Common myeloid progenitor, CD34-positive (primary cell): ENCODE results near the gene ACTA2.
A peak's percentile ranks its signal among the peaks of the same experiment; 100 is the strongest.

ENCODE experiments used
- CTCF ChIA-PET: fragments of 350-600 bp; sonication (Branson Sonifier 250); formaldehyde crosslinking; loops from one replicate; lab custom pipeline; 2021; ENCODE audit warnings: antibody characterized with exemption; lab: Charles Lee
- POLR2A ChIA-PET: fragments of 350-600 bp; sonication (Branson Sonifier 250); formaldehyde crosslinking; loops from one replicate; lab custom pipeline; 2021; ENCODE audit warnings: antibody characterized with exemption; lab: Charles Lee
- DNase-seq, 3 donors: peaks; one replicate each; pipeline versions ENCODE4 v3.0.0 to v3.0.0-alpha.2; 2013
- H3K27ac ChIP-seq, 2 experiments: 1 replicate in 1 of 2; 2 replicates in 1 of 2; pipeline ENCODE4 v1.7.0; 2013; ENCODE audit warnings: inconsistent platforms in 2 of 2, low read length in 2 of 2, mild to moderate bottlenecking in 2 of 2, low read depth in 1 of 2, moderate library complexity in 1 of 2; ENCODE audit not compliant: severe bottlenecking in 2 of 2, insufficient read depth in 1 of 2, poor library complexity in 1 of 2
- H3K27me3 ChIP-seq, 5 experiments: replicated peaks in 2 of 5; 1 replicate in 3 of 5; 2 replicates in 2 of 5; pipeline versions ENCODE4 v1.6.1 to v1.7.0; 2013; ENCODE audit warnings: low read length in 4 of 5, mild to moderate bottlenecking in 2 of 5, moderate library complexity in 2 of 5, inconsistent platforms in 1 of 5; ENCODE audit not compliant: insufficient read depth in 5 of 5, control insufficient read depth in 4 of 5
- H3K36me3 ChIP-seq, 4 experiments: 1 replicate in 2 of 4; 2 replicates in 2 of 4; pipeline versions ENCODE4 v1.6.1 to v1.7.0; 2013; ENCODE audit warnings: low read length in 3 of 4, control low read depth in 1 of 4, mild to moderate bottlenecking in 1 of 4; ENCODE audit not compliant: control insufficient read depth in 4 of 4, insufficient read depth in 4 of 4
- H3K4me1 ChIP-seq, 4 experiments: 1 replicate in 3 of 4; 2 replicates in 1 of 4; pipeline versions ENCODE4 v1.6.1 to v1.7.1; 2013; ENCODE audit warnings: low read length in 3 of 4, mild to moderate bottlenecking in 3 of 4, control low read depth in 1 of 4, inconsistent platforms in 1 of 4, moderate library complexity in 1 of 4; ENCODE audit not compliant: control insufficient read depth in 4 of 4, insufficient read depth in 4 of 4; ENCODE audit errors: control extremely low read depth in 1 of 4
- H3K4me3 ChIP-seq, 7 experiments: 1 replicate in 4 of 7; 2 replicates in 3 of 7; pipeline versions ENCODE4 v1.5.1 to v1.7.0; 2013; ENCODE audit warnings: mild to moderate bottlenecking in 7 of 7, low read length in 6 of 7, moderate library complexity in 6 of 7, inconsistent platforms in 2 of 7, low read depth in 2 of 7, control low read depth in 1 of 7; ENCODE audit not compliant: insufficient read depth in 4 of 7, control insufficient read depth in 1 of 7; ENCODE audit errors: extremely low read depth in 1 of 7
- H3K9me3 ChIP-seq, 5 experiments: 1 replicate in 4 of 5; 2 replicates in 1 of 5; pipeline versions ENCODE4 v1.6.1 to v1.7.1; 2013; ENCODE audit warnings: low read length in 4 of 5, mild to moderate bottlenecking in 2 of 5, inconsistent platforms in 1 of 5, low read depth in 1 of 5, moderate library complexity in 1 of 5; ENCODE audit not compliant: control insufficient read depth in 4 of 5, insufficient read depth in 2 of 5; ENCODE audit errors: control extremely low read depth in 1 of 5
- WGBS: methylation state at CpG from one replicate; pipeline ENCODE4 v1.1.5; 2013; ENCODE audit not compliant: insufficient coverage; 5-methylcytosine and 5-hydroxymethylcytosine counted together

ACTA2 gene

GRCh38 chr10:88978463-88978862, 25.9 kb upstream of the ACTA2 start:
- Histone ChIP-seq H3K4me3 (no peak overlapping the region), H3K9me3 (no peaks in the 10 kb centered on the region), H3K27ac (no peak overlapping the region), H3K4me1 (peaks cover 6 to 27% (median 19%) of the 10 kb centered on the region in 4 experiments), H3K36me3 (no peaks in the 10 kb centered on the region), H3K27me3 (no peaks in the 10 kb centered on the region)
- no peak for DNase-seq
- POLR2A ChIA-PET, result no interaction called here
- CTCF ChIA-PET, result interaction anchor here (0.6 to 5.5 kb wide), 3 partner anchors 9 to 44 kb away, joined by 3 to 31 read pairs (median 9); no protein-coding TSS in a partner anchor
- no CpG with 5 or more reads among the region's 2 CpGs for WGBS

GRCh38 chr10:88975377-88975720, 22.8 kb upstream of the ACTA2 start:
- no peaks in the 10 kb centered on the region for H3K9me3 ChIP-seq
- H3K36me3 ChIP-seq, result no peaks in the 10 kb centered on the region
- H3K4me1 ChIP-seq, result peaks cover 6 to 27% (median 19%) of the 10 kb centered on the region in 4 experiments
- ChIA-PET CTCF (interaction anchor here (0.6 to 3.1 kb wide), 3 partner anchors 12 to 585 kb away, joined by 3 to 17 read pairs (median 3); partner anchors contain the start of gene FAS), POLR2A (no interaction called here)
- H3K27ac ChIP-seq, result peak overlapping the region; percentile 48 to 74
- peak overlapping the region in 6 of 7 experiments; percentile 61 to 84 (median 71) for H3K4me3 ChIP-seq
- 50% methylated on average over 1 of the region's 3 CpGs for WGBS
- DNase-seq, result no peak
- no peaks in the 10 kb centered on the region for H3K27me3 ChIP-seq

GRCh38 chr10:88974446-88975376, 22.1 kb upstream of the ACTA2 start:
- 0% methylated on average over 1 of the region's 7 CpGs for WGBS
- POLR2A ChIA-PET, result no interaction called here
- Histone ChIP-seq H3K4me1 (peaks cover 6 to 26% (median 19%) of the 10 kb centered on the region in 4 experiments), H3K27me3 (no peaks in the 10 kb centered on the region), H3K36me3 (no peaks in the 10 kb centered on the region), H3K27ac (peak overlapping the region; percentile 48 to 74), H3K4me3 (peak overlapping the region in 6 of 7 experiments; percentile 61 to 84 (median 71)), H3K9me3 (no peaks in the 10 kb centered on the region)
- peak; percentile 47 to 77 (median 71) for DNase-seq
- CTCF ChIA-PET, result interaction anchor here (0.6 to 3.1 kb wide), 3 partner anchors 12 to 585 kb away, joined by 3 to 17 read pairs (median 3); partner anchors contain the start of gene FAS

GRCh38 chr10:88974012-88974411, 21.4 kb upstream of the ACTA2 start:
- ChIA-PET POLR2A (no interaction called here), CTCF (interaction anchor here (1.0 kb wide), 1 partner anchor 16 kb away, joined by 3 read pairs; the partner anchor contains the start of gene FAS)
- no peak for DNase-seq
- Histone ChIP-seq H3K4me1 (peaks cover 2 to 19% (median 15%) of the 10 kb centered on the region in 4 experiments), H3K4me3 (no peak overlapping the region), H3K36me3 (no peaks in the 10 kb centered on the region), H3K27ac (no peak overlapping the region), H3K27me3 (no peaks in the 10 kb centered on the region), H3K9me3 (no peaks in the 10 kb centered on the region)
- WGBS, result 100% methylated on average over 3 of the region's 3 CpGs

- CTCF ChIA-PET, result interaction anchor here (1.5 kb wide), 1 partner anchor 246 kb away, joined by 5 read pairs; no protein-coding TSS in a partner anchor
- no peaks in the 10 kb centered on the region for H3K9me3 ChIP-seq
- H3K27me3 ChIP-seq, result no peaks in the 10 kb centered on the region
- peaks cover 0 to 13% (median 10%) of the 10 kb centered on the region in 4 experiments for H3K4me1 ChIP-seq
- POLR2A ChIA-PET, result interaction anchor here (0.6 to 1.2 kb wide), 2 partner anchors 16 to 492 kb away, joined by 3 to 4 read pairs; no protein-coding TSS in a partner anchor
- 100% methylated on average over 2 of the region's 5 CpGs for WGBS
- DNase-seq, result no peak
- H3K36me3 ChIP-seq, result no peaks in the 10 kb centered on the region
- H3K4me3 ChIP-seq, result no peak overlapping the region
- no peak overlapping the region for H3K27ac ChIP-seq
Measured at GRCh38 chr10:88971221-88972061, 18.9 kb upstream of the ACTA2 start.

- Histone ChIP-seq H3K9me3 (no peaks in the 10 kb centered on the region), H3K4me3 (no peak overlapping the region), H3K27me3 (no peaks in the 10 kb centered on the region), H3K27ac (no peak overlapping the region), H3K4me1 (peaks cover 0 to 9% (median 3%) of the 10 kb centered on the region in 4 experiments), H3K36me3 (no peaks in the 10 kb centered on the region)
- ChIA-PET POLR2A (no interaction called here), CTCF (interaction anchor here (0.9 to 1.0 kb wide), 2 partner anchors 24 to 34 kb away, joined by 3 read pairs; no protein-coding TSS in a partner anchor)
- DNase-seq, result no peak
- WGBS, result 100% methylated on average over 1 of the region's 2 CpGs
Measured at GRCh38 chr10:88968391-88968790, 15.8 kb upstream of the ACTA2 start.
